ENCODE data around the gene FNIP1.

Gene FNIP1

DNA sequence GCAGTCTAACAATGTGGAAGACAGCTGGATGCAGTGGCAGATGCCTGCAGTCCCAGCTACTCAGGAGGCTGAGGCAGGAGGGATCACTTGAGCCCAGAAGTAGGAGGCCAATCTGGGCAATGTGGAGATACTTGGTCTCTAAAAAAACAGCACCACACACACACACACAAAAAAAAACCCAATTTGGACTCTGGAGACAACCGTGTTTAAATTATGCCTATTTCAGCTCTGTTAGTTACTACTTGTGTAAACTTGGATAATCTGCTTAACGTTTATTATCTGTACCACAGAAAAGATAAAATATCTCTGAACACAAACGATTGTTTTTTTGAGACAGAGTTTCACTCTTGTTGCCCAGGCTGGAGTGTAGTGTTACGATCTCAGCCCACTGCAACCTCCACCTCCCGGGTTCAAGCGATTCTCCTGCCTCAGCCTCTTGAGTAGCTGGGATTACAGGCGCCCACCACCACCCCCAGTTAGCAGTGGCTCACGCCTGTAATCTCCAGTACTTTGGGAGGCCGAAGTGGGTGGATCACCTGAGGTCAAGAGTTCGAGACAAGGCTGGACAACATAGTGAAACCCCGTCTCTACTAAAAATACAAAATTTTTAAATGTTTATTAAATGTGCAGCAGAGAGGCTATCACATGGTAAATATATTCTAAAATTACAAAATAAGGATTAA lies 179.5 kb downstream of the FNIP1 start:
- POLR2A ChIA-PET: no interaction called here
- no peak for TF ChIP-seq FOXA1 (IDR thresholded peaks at IDR 0.05)
- no peak for TF ChIP-seq LEF1 (IDR thresholded peaks at IDR 0.05; ENCODE audit: borderline replicate concordance)
- TF ChIP-seq FOXM1 (IDR thresholded peaks at IDR 0.05; ENCODE audit: borderline replicate concordance): no peak
- TF ChIP-seq ARNT (IDR thresholded peaks at IDR 0.05): no peak
- TF ChIP-seq HDGF (IDR thresholded peaks at IDR 0.05; ENCODE audit: borderline replicate concordance): no peak
- TF ChIP-seq CTBP1 (IDR thresholded peaks at IDR 0.05; ENCODE audit: borderline replicate concordance): no peak
- TF ChIP-seq NFRKB (IDR thresholded peaks at IDR 0.05): no peak
- TF ChIP-seq L3MBTL2 (conservative IDR thresholded peaks at IDR 0.05): no peak
- no peak for TF ChIP-seq ELF4 (IDR thresholded peaks at IDR 0.05)
- no peak for TF ChIP-seq ZNF384 (IDR thresholded peaks at IDR 0.05)
- TF ChIP-seq FOXK2 (IDR thresholded peaks at IDR 0.05): no peak
- TF ChIP-seq SP1 (IDR thresholded peaks at IDR 0.05): no peak
- TF ChIP-seq, protein P1, sequence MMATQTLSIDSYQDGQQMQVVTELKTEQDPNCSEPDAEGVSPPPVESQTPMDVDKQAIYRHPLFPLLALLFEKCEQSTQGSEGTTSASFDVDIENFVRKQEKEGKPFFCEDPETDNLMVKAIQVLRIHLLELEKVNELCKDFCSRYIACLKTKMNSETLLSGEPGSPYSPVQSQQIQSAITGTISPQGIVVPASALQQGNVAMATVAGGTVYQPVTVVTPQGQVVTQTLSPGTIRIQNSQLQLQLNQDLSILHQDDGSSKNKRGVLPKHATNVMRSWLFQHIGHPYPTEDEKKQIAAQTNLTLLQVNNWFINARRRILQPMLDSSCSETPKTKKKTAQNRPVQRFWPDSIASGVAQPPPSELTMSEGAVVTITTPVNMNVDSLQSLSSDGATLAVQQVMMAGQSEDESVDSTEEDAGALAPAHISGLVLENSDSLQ (IDR thresholded peaks at IDR 0.05): no peak
- no peak for TF ChIP-seq TARDBP (IDR thresholded peaks at IDR 0.05)
- TF ChIP-seq SUZ12 (IDR thresholded peaks at IDR 0.05): no peak
- TF ChIP-seq BHLHE40 (IDR thresholded peaks at IDR 0.05; ENCODE audit: borderline replicate concordance): no peak
- CTCF ChIA-PET: no interaction called here
- no peak for DNase-seq (ENCODE audit: extremely low spot score)

DNA sequence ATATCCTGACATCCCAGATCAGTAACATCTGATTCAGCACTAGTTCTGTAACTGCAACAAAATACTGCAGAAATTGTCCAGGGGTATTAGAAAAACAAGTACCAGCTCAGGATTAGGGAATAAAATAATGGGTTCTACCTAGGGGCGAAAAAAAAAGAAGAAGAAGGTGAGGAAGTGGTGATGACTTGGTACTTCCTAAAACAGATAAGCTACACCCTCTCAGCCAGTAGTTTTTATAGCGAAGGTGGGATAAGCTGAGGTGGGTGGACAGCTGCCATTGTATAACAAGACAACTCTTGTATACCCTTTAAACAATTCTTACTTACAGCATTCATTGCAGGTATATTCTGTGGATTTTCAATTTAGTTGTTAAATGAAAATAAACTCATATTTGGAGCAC lies 180.9 kb downstream of the FNIP1 start:
- no peak for TF ChIP-seq SUZ12 (IDR thresholded peaks at IDR 0.05)
- no peak for TF ChIP-seq ZNF384 (IDR thresholded peaks at IDR 0.05)
- no peak for TF ChIP-seq BHLHE40 (IDR thresholded peaks at IDR 0.05; ENCODE audit: borderline replicate concordance)
- no peak for TF ChIP-seq L3MBTL2 (conservative IDR thresholded peaks at IDR 0.05)
- TF ChIP-seq, protein P1 (IDR thresholded peaks at IDR 0.05): no peak
- TF ChIP-seq FOXM1 (IDR thresholded peaks at IDR 0.05; ENCODE audit: borderline replicate concordance): no peak
- TF ChIP-seq HDGF (IDR thresholded peaks at IDR 0.05; ENCODE audit: borderline replicate concordance): no peak
- no peak for TF ChIP-seq NFRKB (IDR thresholded peaks at IDR 0.05)
- no peak for TF ChIP-seq LEF1 (IDR thresholded peaks at IDR 0.05; ENCODE audit: borderline replicate concordance)
- no peak for TF ChIP-seq ELF4 (IDR thresholded peaks at IDR 0.05)
- TF ChIP-seq FOXK2 (IDR thresholded peaks at IDR 0.05): no peak
- TF ChIP-seq SP1 (IDR thresholded peaks at IDR 0.05): no peak
- no peak for TF ChIP-seq FOXA1 (IDR thresholded peaks at IDR 0.05)
- TF ChIP-seq TARDBP (IDR thresholded peaks at IDR 0.05): no peak
- no peak for TF ChIP-seq ARNT (IDR thresholded peaks at IDR 0.05)
- TF ChIP-seq CTBP1 (IDR thresholded peaks at IDR 0.05; ENCODE audit: borderline replicate concordance): no peak
- CTCF ChIA-PET: no interaction called here
- no peak for DNase-seq (ENCODE audit: extremely low spot score)
- POLR2A ChIA-PET: no interaction called here

DNA sequence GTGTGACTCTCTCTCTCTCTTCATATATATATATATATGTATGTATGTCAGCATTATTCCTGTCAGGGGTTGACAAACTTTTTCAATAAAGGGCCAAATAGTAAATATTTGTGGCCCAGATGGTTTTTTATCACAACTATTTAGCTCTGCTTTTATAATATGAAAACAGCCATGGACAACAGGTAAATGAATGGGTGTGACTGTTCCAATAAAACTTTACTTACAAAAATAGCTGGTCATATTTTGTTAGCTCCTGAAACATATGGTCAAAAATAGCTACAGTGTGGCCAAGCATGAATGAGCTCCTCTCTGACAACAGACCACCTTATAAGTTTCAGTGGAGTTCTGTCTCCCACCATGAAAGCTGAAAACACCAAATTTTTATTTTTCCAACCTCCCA lies 183.4 kb downstream of the FNIP1 start:
- ChIA-PET CTCF (no interaction called here), POLR2A (interaction anchor here (0.6 kb wide), 1 partner anchor 354 kb away, joined by 3 read pairs; no protein-coding TSS in a partner anchor)
- no peak for DNase-seq (ENCODE audit: extremely low spot score)
- TF ChIP-seq SUZ12 (IDR thresholded peaks at IDR 0.05): no peak
- TF ChIP-seq FOXM1 (IDR thresholded peaks at IDR 0.05; ENCODE audit: borderline replicate concordance): no peak
- no peak for TF ChIP-seq LEF1 (IDR thresholded peaks at IDR 0.05; ENCODE audit: borderline replicate concordance)

DNA sequence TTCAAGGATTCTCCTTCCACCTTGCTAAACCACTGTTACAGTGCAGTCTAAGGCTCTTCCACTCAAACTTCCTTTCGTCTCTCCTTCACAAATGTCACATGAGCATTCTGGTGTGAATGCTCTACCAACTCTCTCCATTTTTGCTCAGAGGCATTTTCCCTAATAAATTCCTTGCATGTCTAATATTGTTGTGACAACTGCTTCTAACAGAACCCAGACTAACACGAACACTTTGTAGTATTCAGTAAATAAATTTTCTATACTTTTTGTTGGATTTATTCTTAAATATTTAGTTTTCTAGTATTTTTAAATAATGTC lies 185.8 kb downstream of the FNIP1 start:
- DNase-seq (ENCODE audit: extremely low spot score): no peak
- POLR2A ChIA-PET: no interaction called here
- CTCF ChIA-PET: interaction anchor here (1.1 kb wide), 1 partner anchor 22 kb away, joined by 3 read pairs; no protein-coding TSS in a partner anchor
- TF ChIP-seq FOXA1 (IDR thresholded peaks at IDR 0.05) (no peak), FOXK2 (IDR thresholded peaks at IDR 0.05) (no peak), CTBP1 (IDR thresholded peaks at IDR 0.05; ENCODE audit: borderline replicate concordance) (no peak), NFRKB (IDR thresholded peaks at IDR 0.05) (no peak), TARDBP (IDR thresholded peaks at IDR 0.05) (no peak), SUZ12 (IDR thresholded peaks at IDR 0.05) (no peak), SP1 (IDR thresholded peaks at IDR 0.05) (no peak), BHLHE40 (IDR thresholded peaks at IDR 0.05; ENCODE audit: borderline replicate concordance) (no peak), ARNT (IDR thresholded peaks at IDR 0.05) (no peak), FOXM1 (IDR thresholded peaks at IDR 0.05; ENCODE audit: borderline replicate concordance) (no peak), L3MBTL2 (conservative IDR thresholded peaks at IDR 0.05) (no peak)
- TF ChIP-seq, protein P1 (IDR thresholded peaks at IDR 0.05): no peak

DNA sequence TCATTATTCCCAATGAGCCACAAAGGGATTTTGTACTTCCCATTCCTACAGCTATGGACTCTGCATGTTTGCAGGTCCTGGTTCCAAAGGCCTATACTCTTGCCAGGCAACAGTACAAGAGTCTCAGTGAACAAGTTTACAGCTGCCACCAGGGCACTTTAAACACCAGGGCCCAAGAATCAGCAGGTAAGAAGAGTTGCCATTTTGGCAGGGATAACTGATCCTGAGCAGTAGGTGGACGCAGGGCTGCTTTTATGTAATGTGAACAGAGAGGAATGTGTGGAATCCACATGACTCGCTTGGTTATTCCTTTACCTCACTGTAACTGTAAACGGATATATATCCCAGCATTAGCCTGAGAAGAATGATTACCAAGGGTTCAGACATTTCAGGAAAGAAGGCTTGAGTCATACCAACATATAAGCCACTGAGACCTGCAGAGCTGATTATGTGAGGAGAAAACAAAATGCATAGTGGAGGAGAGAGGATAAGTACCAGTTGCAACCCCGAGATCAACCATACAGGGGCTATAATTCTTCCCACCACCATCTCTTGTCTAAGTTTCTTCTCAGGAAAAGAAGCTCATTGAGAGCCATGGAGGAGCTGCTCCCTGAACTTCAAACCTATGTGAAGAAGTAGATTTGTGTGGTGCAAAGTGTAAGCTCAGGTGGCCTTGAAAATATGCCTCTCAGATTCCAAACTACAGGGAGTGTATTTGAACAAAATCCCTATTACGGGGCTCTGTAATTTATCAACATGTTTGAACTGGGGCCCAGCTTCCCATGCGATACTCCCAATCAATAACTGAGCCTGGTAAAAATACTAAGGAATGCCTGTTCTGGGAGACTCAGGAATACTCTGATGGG lies 186.4 kb downstream of the FNIP1 start:
- ChIA-PET POLR2A (no interaction called here), CTCF (interaction anchor here (1.1 kb wide), 1 partner anchor 21 kb away, joined by 3 read pairs; no protein-coding TSS in a partner anchor)
- no peak for TF ChIP-seq HDGF (IDR thresholded peaks at IDR 0.05; ENCODE audit: borderline replicate concordance)
- TF ChIP-seq CTBP1 (IDR thresholded peaks at IDR 0.05; ENCODE audit: borderline replicate concordance): no peak
- TF ChIP-seq TARDBP (IDR thresholded peaks at IDR 0.05): no peak
- no peak for TF ChIP-seq LEF1 (IDR thresholded peaks at IDR 0.05; ENCODE audit: borderline replicate concordance)
- no peak for TF ChIP-seq SUZ12 (IDR thresholded peaks at IDR 0.05)
- no peak for DNase-seq (ENCODE audit: extremely low spot score)

DNA sequence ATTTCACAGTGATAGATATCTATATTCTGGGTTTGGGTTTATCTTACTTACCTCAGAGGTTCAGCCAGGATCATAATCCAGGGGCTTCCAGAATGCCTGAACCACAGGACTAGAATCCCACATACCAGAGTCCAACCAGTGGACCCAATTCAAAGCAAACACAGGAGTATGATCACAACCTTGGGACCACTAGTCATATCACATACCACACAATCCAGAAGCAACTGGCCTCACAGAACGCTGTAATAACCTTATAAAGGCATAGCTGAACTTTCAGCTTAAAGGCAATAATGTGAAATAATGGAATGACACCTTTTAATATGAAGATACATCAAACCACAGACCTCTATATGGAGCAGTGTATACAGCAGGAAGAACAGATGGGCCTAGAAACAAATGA lies 187.0 kb downstream of the FNIP1 start:
- ChIA-PET POLR2A (no interaction called here), CTCF (interaction anchor here (1.1 kb wide), 1 partner anchor 20 kb away, joined by 3 read pairs; no protein-coding TSS in a partner anchor)
- TF ChIP-seq NFRKB (IDR thresholded peaks at IDR 0.05) (no peak), ELF4 (IDR thresholded peaks at IDR 0.05) (no peak), ARNT (IDR thresholded peaks at IDR 0.05) (no peak), SUZ12 (IDR thresholded peaks at IDR 0.05) (no peak), FOXA1 (IDR thresholded peaks at IDR 0.05) (no peak), FOXK2 (IDR thresholded peaks at IDR 0.05) (no peak), TARDBP (IDR thresholded peaks at IDR 0.05) (no peak), BHLHE40 (IDR thresholded peaks at IDR 0.05; ENCODE audit: borderline replicate concordance) (no peak), L3MBTL2 (conservative IDR thresholded peaks at IDR 0.05) (no peak), LEF1 (IDR thresholded peaks at IDR 0.05; ENCODE audit: borderline replicate concordance) (no peak), CTBP1 (IDR thresholded peaks at IDR 0.05; ENCODE audit: borderline replicate concordance) (no peak), HDGF (IDR thresholded peaks at IDR 0.05; ENCODE audit: borderline replicate concordance) (no peak), FOXM1 (IDR thresholded peaks at IDR 0.05; ENCODE audit: borderline replicate concordance) (no peak)
- TF ChIP-seq, protein P1 (IDR thresholded peaks at IDR 0.05): no peak
- no peak for DNase-seq (ENCODE audit: extremely low spot score)

All from HEK293T (cell line).